HUES64 (cell line): ENCODE data around the gene PPARG.

Experiments used
- H3K27ac ChIP-seq: 2 replicates; pipeline ENCODE4 v1.7.0; 2013; ENCODE audit warnings: low read depth, low read length, inconsistent platforms
- H3K27me3 ChIP-seq: 2 replicates; pipeline ENCODE4 v1.6.1; 2013; ENCODE audit warnings: mild to moderate bottlenecking, low read length; ENCODE audit not compliant: insufficient read depth
- H3K36me3 ChIP-seq: 2 replicates; pipeline ENCODE4 v1.6.1; 2013; ENCODE audit warnings: mild to moderate bottlenecking, low read length; ENCODE audit not compliant: insufficient read depth
- H3K4me1 ChIP-seq: 2 replicates; pipeline ENCODE4 v1.6.1; 2013; ENCODE audit warnings: mild to moderate bottlenecking, low read length, moderate library complexity; ENCODE audit not compliant: insufficient read depth
- H3K4me3 ChIP-seq: 2 replicates; pipeline ENCODE4 v1.5.1; 2013; ENCODE audit warnings: mild to moderate bottlenecking, low read length, moderate library complexity
- H3K9ac ChIP-seq: 2 replicates; pipeline ENCODE4 v1.6.1; 2013; ENCODE audit warnings: mild to moderate bottlenecking, low read depth, low read length
- H3K9me3 ChIP-seq: 2 replicates; pipeline ENCODE4 v1.6.1; 2013; ENCODE audit warnings: low read depth, low read length; ENCODE audit not compliant: insufficient read depth
- WGBS: fragments of 150-250, 120-280 bp; methylation state at CpG from one replicate; pipeline ENCODE4 v1.1.7; 2013; ENCODE audit warnings: missing lambda C conversion rate; 5-methylcytosine and 5-hydroxymethylcytosine counted together

PPARG gene

DNA sequence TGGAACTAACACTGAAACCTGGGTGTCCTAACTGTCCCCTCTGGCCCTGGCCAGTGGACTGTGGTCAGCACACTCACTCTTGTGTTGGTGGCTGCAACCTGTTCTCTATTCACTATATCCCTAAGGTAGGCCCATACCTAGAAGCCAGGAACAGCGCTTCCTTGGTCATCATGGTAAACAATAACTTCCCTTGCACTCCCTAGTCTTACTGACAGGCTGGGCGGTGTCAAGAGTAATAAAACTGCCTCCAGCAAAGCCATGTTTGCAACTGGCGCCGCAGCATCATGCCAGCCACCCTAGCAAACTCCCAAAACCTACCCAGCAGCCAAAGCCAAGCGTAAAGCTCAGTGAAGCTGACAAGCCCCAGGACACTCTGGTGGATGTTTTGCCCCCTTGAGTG, 132.3 kb downstream of the PPARG start:
- Histone ChIP-seq H3K27me3 (no peaks in the 10 kb centered on the region), H3K9ac (no peak overlapping the region), H3K9me3 (no peaks in the 10 kb centered on the region), H3K36me3 (no peaks in the 10 kb centered on the region), H3K27ac (no peak overlapping the region), H3K4me3 (no peak overlapping the region), H3K4me1 (peaks cover 15% of the 10 kb centered on the region)
- 93% methylated on average over 5 of the region's 5 CpGs for WGBS

DNA sequence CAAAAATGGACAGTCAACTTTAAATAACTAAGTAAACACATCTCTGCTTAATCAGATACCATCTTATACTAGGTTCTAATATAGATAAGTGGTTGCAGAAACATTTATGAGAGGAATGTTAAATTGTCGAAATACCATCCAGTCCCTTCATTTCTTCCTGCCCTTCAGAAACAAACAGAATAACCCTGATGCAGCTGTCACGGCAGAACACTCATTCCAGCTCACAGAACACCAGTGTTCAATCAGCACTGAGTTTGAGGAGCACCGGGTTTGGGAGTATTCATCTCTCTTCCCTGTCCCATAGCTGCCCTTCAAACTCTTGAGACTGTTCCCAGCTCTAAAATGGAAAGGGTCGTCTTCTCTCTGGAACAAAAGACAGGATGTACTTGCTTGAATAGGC, 134.3 kb downstream of the PPARG start:
- H3K27ac ChIP-seq: no peak overlapping the region
- no peak overlapping the region for H3K9ac ChIP-seq
- 79% methylated on average over 4 of the region's 4 CpGs for WGBS
- H3K4me3 ChIP-seq: no peak overlapping the region
- no peaks in the 10 kb centered on the region for H3K9me3 ChIP-seq
- H3K36me3 ChIP-seq: no peaks in the 10 kb centered on the region
- peaks cover 28% of the 10 kb centered on the region for H3K4me1 ChIP-seq
- no peaks in the 10 kb centered on the region for H3K27me3 ChIP-seq

DNA sequence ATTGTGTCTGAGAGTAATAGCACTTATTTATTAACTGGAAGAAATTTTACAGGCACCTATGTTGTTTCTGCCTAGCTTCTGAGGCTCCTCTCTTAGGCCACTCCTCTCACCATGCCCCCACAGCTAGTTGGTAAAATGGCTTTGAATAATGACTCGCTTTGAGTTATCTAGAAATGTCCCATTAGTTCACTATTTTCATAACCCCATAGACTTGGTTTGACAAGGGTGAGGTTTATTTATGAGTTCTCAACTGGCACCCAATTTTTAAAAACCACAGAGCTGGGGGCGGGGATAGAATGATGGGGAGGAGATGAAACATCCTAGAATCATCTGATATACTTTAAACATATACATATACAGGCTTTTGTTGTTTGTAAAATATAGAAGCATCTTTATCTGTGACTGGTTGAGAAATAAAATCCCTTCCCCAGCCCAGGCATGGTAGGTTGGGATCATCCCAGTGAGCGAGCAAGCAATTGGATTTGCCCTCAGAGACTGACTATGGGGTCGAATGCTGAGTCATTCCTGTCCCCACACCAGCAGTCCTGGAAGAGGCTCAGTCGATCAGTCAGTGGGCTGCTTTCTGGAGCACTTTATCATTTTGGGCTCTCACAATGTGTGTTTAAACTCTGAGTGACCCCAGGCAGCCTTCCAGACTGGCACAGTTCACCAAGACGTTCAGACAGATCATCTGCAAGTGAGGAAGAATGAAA, 135.2 kb downstream of the PPARG start:
- Histone ChIP-seq H3K36me3 (no peaks in the 10 kb centered on the region), H3K27ac (no peak overlapping the region), H3K9ac (no peak overlapping the region), H3K9me3 (no peaks in the 10 kb centered on the region), H3K27me3 (no peaks in the 10 kb centered on the region), H3K4me1 (peaks cover 28% of the 10 kb centered on the region), H3K4me3 (no peak overlapping the region)
- 82% methylated on average over 4 of the region's 6 CpGs for WGBS

DNA sequence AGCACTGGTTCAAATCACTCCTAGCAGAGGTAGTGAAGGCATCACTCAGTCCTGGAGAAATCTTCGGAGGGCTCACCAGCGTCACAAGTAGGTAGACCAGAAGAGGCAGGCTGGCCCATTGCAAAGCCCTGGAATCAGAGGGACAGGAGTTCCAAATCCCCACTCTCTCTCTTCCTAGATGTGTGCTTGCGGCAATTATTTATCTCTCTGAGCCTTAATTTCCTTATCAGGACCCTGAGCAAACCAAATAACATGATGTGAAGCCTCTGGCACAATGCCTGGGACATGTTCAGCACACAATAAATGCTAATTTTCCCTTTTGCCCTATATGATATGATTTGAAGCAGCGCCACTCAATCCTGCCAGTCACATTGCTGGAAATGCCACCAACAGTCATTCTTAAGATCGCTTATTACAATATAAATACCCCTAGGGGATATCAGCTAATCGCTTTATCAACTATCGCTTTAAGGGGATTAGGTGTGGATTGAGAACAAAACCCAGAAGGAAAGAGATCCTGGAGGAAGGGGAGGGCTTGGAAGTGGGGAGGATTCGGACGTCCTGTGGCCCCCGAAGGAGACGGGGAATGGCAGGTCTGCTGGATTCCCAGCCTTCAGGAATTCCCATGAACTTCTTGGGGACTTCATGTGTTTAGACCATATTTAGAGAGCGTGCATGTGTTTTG, 135.9 kb downstream of the PPARG start:
- no peak overlapping the region for H3K9ac ChIP-seq
- H3K36me3 ChIP-seq: no peaks in the 10 kb centered on the region
- H3K4me1 ChIP-seq: peaks cover 28% of the 10 kb centered on the region
- H3K9me3 ChIP-seq: no peaks in the 10 kb centered on the region
- WGBS: 84% methylated on average over 11 of the region's 12 CpGs
- no peaks in the 10 kb centered on the region for H3K27me3 ChIP-seq
- H3K27ac ChIP-seq: no peak overlapping the region
- no peak overlapping the region for H3K4me3 ChIP-seq

DNA sequence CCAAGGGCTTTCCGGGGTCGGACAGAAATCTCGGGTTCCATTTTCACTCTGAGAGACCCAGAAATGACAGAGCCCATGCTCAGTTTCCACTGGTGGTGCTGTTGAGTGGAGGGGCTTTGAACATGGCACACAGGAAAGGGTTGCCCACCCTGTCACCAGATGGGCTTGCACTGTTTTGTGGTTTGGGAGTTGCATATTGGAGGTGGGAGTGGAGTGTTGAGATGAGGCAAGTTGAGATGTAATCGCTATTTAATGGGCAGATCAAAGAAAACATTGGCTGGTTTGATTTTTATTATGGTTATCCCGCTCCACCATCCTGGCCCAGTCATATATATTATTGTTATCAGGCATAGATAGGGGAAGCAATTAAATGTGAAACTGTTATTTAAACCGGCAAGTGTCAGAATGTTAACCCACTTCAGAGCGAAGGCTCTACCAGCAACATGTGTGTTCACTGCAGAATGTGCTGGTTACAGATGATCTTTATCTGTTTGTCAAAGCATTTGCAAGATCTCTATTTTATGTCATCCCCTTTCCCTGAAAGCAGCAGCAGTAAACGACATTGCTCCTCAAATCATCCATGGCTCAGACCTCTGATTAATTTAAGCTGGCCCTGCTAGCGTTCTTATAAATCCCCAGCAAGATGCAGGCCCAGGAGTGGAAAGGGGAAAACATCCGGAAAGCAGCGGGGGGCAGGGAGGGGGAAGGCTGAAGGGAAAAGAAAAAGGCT, 137.1 kb downstream of the PPARG start:
- H3K36me3 ChIP-seq: no peaks in the 10 kb centered on the region
- H3K4me1 ChIP-seq: peaks cover 28% of the 10 kb centered on the region
- WGBS: 60% methylated on average over 11 of the region's 11 CpGs
- H3K27me3 ChIP-seq: no peaks in the 10 kb centered on the region
- no peak overlapping the region for H3K27ac ChIP-seq
- H3K4me3 ChIP-seq: no peak overlapping the region
- no peak overlapping the region for H3K9ac ChIP-seq
- H3K9me3 ChIP-seq: no peaks in the 10 kb centered on the region

DNA sequence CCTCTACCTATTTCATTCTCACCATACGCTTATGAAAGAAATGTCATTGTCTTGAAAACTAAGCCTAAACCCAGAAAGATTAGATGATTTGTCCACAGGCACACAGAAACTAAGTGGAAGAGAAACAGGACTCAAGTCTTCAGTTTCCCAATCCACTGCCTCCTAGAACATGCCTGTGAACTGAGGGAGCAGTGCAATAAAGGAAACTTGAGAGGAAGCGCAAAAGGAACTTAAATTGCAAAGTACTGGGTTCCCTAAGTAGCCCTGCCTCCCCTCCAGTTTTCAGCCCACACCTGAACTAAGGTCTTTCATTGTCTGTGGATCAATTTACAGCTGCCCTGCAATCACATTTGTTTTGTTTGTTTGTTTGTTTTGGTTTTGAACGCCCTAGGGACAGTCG, 138.7 kb downstream of the PPARG start:
- Histone ChIP-seq H3K27me3 (no peaks in the 10 kb centered on the region), H3K36me3 (no peaks in the 10 kb centered on the region), H3K4me1 (peaks cover 28% of the 10 kb centered on the region), H3K4me3 (no peak overlapping the region), H3K27ac (no peak overlapping the region), H3K9me3 (no peaks in the 10 kb centered on the region), H3K9ac (no peak overlapping the region)
- 75% methylated on average over 4 of the region's 4 CpGs for WGBS

DNA sequence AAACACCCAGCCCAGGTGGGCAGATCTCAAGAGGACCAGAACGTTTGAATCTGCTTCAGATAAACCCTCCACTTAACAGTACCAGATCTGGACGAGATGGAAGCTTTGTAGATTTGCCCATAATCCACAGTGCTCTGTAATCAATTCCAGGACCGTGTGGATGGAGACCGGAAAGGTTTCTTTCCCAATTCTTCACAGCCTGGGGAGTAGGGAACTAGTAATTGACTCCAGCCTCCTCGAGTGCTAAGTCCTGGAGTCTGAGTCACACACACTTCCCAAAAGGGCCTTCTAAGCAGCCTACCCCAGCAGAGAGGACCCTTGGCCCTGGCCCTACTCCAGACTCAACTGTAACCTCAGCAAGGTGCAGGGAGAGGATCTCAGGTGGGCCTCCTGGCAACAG, 139.3 kb downstream of the PPARG start:
- Histone ChIP-seq H3K4me3 (no peak overlapping the region), H3K9ac (no peak overlapping the region), H3K4me1 (peaks cover 27% of the 10 kb centered on the region), H3K36me3 (no peaks in the 10 kb centered on the region), H3K9me3 (no peaks in the 10 kb centered on the region), H3K27ac (no peak overlapping the region), H3K27me3 (no peaks in the 10 kb centered on the region)
- 83% methylated on average over 5 of the region's 5 CpGs for WGBS

DNA sequence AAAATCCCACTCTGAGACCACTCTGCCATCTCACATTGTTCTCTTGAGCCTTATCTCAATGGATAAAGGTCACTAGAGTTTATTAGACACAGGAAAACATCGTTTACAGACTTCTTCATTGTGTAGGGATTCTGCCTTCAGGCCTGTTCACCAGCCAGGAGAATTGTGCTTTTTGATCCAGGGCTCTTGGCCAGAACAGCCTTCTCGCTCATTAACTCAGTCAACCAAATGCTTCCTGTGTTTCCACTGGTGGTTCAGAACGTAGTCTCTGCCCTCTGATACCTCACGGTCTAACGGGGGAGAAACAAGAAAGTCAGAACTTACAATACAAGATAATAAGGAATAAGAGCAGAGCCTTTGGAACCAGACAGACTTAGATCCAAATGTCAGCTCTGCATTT, 141.2 kb downstream of the PPARG start:
- H3K9me3 ChIP-seq: no peaks in the 10 kb centered on the region
- H3K4me1 ChIP-seq: peaks cover 17% of the 10 kb centered on the region
- no peak overlapping the region for H3K4me3 ChIP-seq
- no peak overlapping the region for H3K27ac ChIP-seq
- no peak overlapping the region for H3K9ac ChIP-seq
- no peaks in the 10 kb centered on the region for H3K36me3 ChIP-seq
- 71% methylated on average over 5 of the region's 5 CpGs for WGBS
- no peaks in the 10 kb centered on the region for H3K27me3 ChIP-seq

DNA sequence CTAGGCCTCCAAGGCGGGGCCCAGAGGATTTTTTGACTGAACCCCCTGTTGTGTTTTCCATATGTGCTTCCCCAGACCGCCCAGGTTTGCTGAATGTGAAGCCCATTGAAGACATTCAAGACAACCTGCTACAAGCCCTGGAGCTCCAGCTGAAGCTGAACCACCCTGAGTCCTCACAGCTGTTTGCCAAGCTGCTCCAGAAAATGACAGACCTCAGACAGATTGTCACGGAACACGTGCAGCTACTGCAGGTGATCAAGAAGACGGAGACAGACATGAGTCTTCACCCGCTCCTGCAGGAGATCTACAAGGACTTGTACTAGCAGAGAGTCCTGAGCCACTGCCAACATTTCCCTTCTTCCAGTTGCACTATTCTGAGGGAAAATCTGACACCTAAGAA, 145.0 kb downstream of the PPARG start:
- no peaks in the 10 kb centered on the region for H3K9me3 ChIP-seq
- no peaks in the 10 kb centered on the region for H3K36me3 ChIP-seq
- H3K4me1 ChIP-seq: no peaks in the 10 kb centered on the region
- WGBS: 80% methylated on average over 6 of the region's 6 CpGs
- no peak overlapping the region for H3K9ac ChIP-seq
- no peak overlapping the region for H3K4me3 ChIP-seq
- H3K27me3 ChIP-seq: no peaks in the 10 kb centered on the region
- H3K27ac ChIP-seq: no peak overlapping the region

DNA sequence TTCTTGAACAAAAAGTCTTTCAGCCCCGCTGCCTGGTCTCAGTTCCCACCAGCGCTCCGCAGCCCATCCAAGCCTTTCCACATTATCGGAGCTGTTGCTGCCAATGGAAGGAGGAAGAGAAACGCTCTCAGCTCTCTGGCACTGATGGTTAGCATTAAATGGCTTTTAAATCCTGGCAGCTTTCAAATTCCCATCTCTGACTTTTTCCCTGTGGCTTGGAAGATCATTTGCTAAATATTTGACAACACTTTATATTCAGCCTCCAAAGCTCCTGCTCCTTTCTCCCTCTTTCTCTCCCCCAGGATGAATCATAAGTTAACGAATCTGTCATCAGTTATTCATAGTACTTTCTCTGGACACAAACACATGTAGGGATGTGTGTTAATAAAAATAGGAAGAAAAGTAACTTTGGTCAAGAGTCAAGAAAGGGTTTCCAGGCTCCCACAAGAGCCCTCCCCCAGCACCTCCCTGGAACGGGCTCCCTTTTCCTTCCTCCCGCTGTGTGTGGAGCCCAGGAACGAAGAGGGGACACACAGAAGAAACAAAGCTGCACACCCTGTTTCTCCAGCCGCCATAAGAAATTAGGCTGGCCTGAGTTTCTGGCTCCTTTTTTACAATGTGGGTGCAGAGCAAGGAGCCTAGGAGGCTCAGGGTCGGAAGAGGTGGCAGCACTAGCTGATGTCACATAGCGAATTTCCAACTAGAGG, 147.8 kb downstream of the PPARG start:
- no peak overlapping the region for H3K4me3 ChIP-seq
- H3K27me3 ChIP-seq: no peaks in the 10 kb centered on the region
- no peaks in the 10 kb centered on the region for H3K9me3 ChIP-seq
- no peak overlapping the region for H3K27ac ChIP-seq
- peaks cover 7% of the 10 kb centered on the region; the same call in 1 of the 2 replicates for H3K4me1 ChIP-seq
- WGBS: 90% methylated on average over 12 of the region's 12 CpGs
- H3K9ac ChIP-seq: no peak overlapping the region
- no peaks in the 10 kb centered on the region for H3K36me3 ChIP-seq

DNA sequence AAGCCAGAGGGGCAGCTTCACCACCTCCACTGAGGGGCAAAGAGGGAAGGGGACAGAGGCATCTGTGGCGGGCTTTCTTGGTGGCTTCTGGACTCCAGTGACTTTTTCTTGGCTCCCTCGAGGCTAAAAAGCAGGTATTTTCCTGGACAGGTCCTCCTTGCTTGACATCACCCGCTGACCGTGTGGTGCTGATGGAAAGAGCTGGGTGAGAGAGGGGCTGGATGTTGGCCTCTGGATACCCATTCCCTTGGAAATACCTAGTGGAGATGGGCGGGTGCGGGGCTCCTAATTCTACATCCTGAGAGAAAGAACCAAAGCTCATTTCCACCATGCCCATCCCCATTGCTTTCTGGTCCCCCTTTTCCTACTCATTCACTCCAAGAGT, 148.3 kb downstream of the PPARG start:
- no peaks in the 10 kb centered on the region for H3K36me3 ChIP-seq
- H3K27ac ChIP-seq: no peak overlapping the region
- 91% methylated on average over 6 of the region's 6 CpGs for WGBS
- H3K9me3 ChIP-seq: no peaks in the 10 kb centered on the region
- peaks cover 7% of the 10 kb centered on the region; the same call in 1 of the 2 replicates for H3K4me1 ChIP-seq
- H3K27me3 ChIP-seq: no peaks in the 10 kb centered on the region
- H3K9ac ChIP-seq: no peak overlapping the region
- no peak overlapping the region for H3K4me3 ChIP-seq
